ENCODE measurements around the gene TMC8. TPM values are rescaled to one million over a fixed set of nuclear protein-coding genes. Genes with fewer than 3 reads are reported as not detected.
A peak's percentile ranks its signal among the peaks of the same experiment; 100 is the strongest.

Gene TMC8
- polyA plus RNA-seq, 3 donors = 13.3 to 151 (median 15.1) TPM

- Histone ChIP-seq H3K27me3 (ENCODE audit: control insufficient read depth in 2 of 2, insufficient read depth in 2 of 2, low read length in 2 of 2) (no peaks in the 10 kb centered on the region), H3K9ac (ENCODE audit: insufficient read depth, low read length, poor library complexity, severe bottlenecking) (no peak overlapping the region), H3K4me1 (ENCODE audit: control insufficient read depth in 1 of 2, insufficient read depth in 2 of 2, low read length in 2 of 2) (peaks cover 82 to 94% of the 10 kb centered on the region in 2 donors), H3K27ac (ENCODE audit: low read depth in 1 of 2, low read length in 2 of 2) (peak overlapping the region; percentile 39 to 49), H3K36me3 (replicated peaks in 1 of 2; ENCODE audit: control insufficient read depth in 1 of 2, insufficient read depth in 2 of 2, low read length in 2 of 2) (peaks cover 29 to 32% of the 10 kb centered on the region in 2 donors), H4K20me1 (ENCODE audit: insufficient read depth, low read length) (peaks cover 55% of the 10 kb centered on the region), H3K79me2 (ENCODE audit: insufficient read depth, low read length) (peaks cover 10% of the 10 kb centered on the region), H3K4me3 (replicated peaks in 1 of 3; ENCODE audit: low read depth in 2 of 3, low read length in 3 of 3) (peak overlapping the region in 1 of 3 experiments; percentile 50), H3K4me2 (replicated peaks; ENCODE audit: extremely low read depth, low read length, poor library complexity, severe bottlenecking) (peak overlapping the region; percentile 53), H3K9me3 (replicated peaks in 1 of 2; ENCODE audit: control insufficient read depth in 1 of 2, insufficient read depth in 1 of 2, low read length in 2 of 2) (no peaks in the 10 kb centered on the region), H2AFZ (ENCODE audit: insufficient read depth, low read depth, low read length, poor library complexity, severe bottlenecking) (no peak overlapping the region)
- H3K27ac Mint-ChIP-seq = peak overlapping the region; percentile 82 to 96 (median 90)
- intact Hi-C loops (cut with micrococcal nuclease) = loop anchor here (1.0 to 5.0 kb wide), 3 partner anchors 30 to 47 kb away; partner anchors contain the start of genes AFMID (in 2 of the 2) and TK1 (in 2 of the 2)
- H3K4me3 Mint-ChIP-seq = peak overlapping the region; percentile 52 to 78
- peaks cover 81% of the 10 kb centered on the region for H3K4me1 Mint-ChIP-seq
- DNase-seq = peak; percentile 94 to 98 (median 98)
- H3K36me3 Mint-ChIP-seq = peaks cover 30 to 49% of the 10 kb centered on the region in 2 donors
- H3K9me3 Mint-ChIP-seq = no peaks in the 10 kb centered on the region
- WGBS (ENCODE audit: insufficient coverage) = 24% methylated on average over 57 of the region's 58 CpGs
- H3K27me3 Mint-ChIP-seq (ENCODE audit: low read depth in 3 of 3) = peaks cover 0 to 5% (median 0%) of the 10 kb centered on the region in 3 donors
- TF ChIP-seq, protein P1, sequence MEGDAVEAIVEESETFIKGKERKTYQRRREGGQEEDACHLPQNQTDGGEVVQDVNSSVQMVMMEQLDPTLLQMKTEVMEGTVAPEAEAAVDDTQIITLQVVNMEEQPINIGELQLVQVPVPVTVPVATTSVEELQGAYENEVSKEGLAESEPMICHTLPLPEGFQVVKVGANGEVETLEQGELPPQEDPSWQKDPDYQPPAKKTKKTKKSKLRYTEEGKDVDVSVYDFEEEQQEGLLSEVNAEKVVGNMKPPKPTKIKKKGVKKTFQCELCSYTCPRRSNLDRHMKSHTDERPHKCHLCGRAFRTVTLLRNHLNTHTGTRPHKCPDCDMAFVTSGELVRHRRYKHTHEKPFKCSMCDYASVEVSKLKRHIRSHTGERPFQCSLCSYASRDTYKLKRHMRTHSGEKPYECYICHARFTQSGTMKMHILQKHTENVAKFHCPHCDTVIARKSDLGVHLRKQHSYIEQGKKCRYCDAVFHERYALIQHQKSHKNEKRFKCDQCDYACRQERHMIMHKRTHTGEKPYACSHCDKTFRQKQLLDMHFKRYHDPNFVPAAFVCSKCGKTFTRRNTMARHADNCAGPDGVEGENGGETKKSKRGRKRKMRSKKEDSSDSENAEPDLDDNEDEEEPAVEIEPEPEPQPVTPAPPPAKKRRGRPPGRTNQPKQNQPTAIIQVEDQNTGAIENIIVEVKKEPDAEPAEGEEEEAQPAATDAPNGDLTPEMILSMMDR (IDR thresholded peaks at IDR 0.05) = no peak
Observed at GRCh38 chr17:78140169-78141051, 9.8 kb downstream of the TMC8 start.

DNA sequence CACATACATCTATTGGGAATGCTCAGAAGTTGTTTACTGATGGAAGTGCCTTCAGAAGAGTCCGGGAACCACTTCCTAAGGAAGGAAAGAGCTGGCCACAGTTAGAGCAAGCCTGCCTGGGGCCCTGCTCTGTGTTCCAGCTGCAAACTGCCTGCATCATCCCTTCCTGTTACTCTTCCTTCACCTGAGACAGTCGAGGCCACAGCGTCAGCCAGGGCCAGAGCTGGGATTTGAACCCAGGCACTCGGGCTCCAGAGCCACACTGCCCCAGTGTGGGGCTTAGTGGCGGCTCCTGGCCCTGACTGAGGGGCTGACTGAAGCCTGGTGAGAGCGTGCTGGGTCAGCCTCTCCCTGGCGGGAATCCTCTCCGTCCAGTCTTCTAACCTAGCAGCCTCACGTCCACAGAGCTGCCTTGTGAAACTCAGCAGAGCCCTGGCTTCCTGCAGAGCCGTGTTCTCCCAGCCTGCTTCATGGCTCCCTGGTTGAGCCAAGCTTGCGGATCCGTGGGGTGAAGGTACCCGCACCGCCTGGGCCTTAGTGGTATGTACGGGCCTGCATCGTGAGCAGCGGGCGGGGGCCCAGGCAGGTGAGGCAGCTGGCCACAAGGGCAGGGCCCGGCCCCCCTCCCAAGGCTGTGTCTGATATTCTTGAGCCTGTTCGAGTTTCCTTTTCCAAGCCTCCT, 11.0 kb downstream of the TMC8 start:
- no peak overlapping the region for H2AFZ ChIP-seq (ENCODE audit: insufficient read depth, low read depth, low read length, poor library complexity, severe bottlenecking)
- Mint-ChIP-seq H3K27ac (peak overlapping the region in 1 of 7 donors; percentile 30), H3K9me3 (no peaks in the 10 kb centered on the region), H3K36me3 (peaks cover 18 to 38% of the 10 kb centered on the region in 2 donors), H3K4me3 (no peak overlapping the region), H3K27me3 (ENCODE audit: low read depth in 3 of 3) (peaks cover 0 to 5% (median 0%) of the 10 kb centered on the region in 3 donors), H3K4me1 (peaks cover 78% of the 10 kb centered on the region)
- peaks cover 44% of the 10 kb centered on the region for H4K20me1 ChIP-seq (ENCODE audit: insufficient read depth, low read length)
- DNase-seq = no peak
- H3K27me3 ChIP-seq (ENCODE audit: control insufficient read depth in 2 of 2, insufficient read depth in 2 of 2, low read length in 2 of 2) = no peaks in the 10 kb centered on the region
- 83% methylated on average over 16 of the region's 20 CpGs for WGBS (ENCODE audit: insufficient coverage)
- peaks cover 10% of the 10 kb centered on the region for H3K79me2 ChIP-seq (ENCODE audit: insufficient read depth, low read length)
- no peak overlapping the region for H3K9ac ChIP-seq (ENCODE audit: insufficient read depth, low read length, poor library complexity, severe bottlenecking)
- H3K27ac ChIP-seq (ENCODE audit: low read depth in 1 of 2, low read length in 2 of 2) = no peak overlapping the region
- intact Hi-C loops (cut with micrococcal nuclease) = loop anchor here in 1 of 2 donors (5.0 kb wide), 1 partner anchor 46 kb away; the partner anchor contains the start of genes AFMID and TK1
- H3K4me2 ChIP-seq (replicated peaks; ENCODE audit: extremely low read depth, low read length, poor library complexity, severe bottlenecking) = no peak overlapping the region
- H3K36me3 ChIP-seq (replicated peaks in 1 of 2; ENCODE audit: control insufficient read depth in 1 of 2, insufficient read depth in 2 of 2, low read length in 2 of 2) = peaks cover 19 to 22% of the 10 kb centered on the region in 2 donors
- TF ChIP-seq, protein P1 (IDR thresholded peaks at IDR 0.05) = no peak
- no peak overlapping the region for H3K4me3 ChIP-seq (replicated peaks in 1 of 3; ENCODE audit: low read depth in 2 of 3, low read length in 3 of 3)
- H3K4me1 ChIP-seq (ENCODE audit: control insufficient read depth in 1 of 2, insufficient read depth in 2 of 2, low read length in 2 of 2) = peaks cover 88 to 98% of the 10 kb centered on the region in 2 donors
- no peaks in the 10 kb centered on the region for H3K9me3 ChIP-seq (replicated peaks in 1 of 2; ENCODE audit: control insufficient read depth in 1 of 2, insufficient read depth in 1 of 2, low read length in 2 of 2)
